ENCODE measurements around the gene KIF18B. TPM values are rescaled to one million over a fixed set of nuclear protein-coding genes. Genes with fewer than 3 reads are reported as not detected.

Gene KIF18B
- total RNA-seq, 3 donors from 2014 or later (not counting 1 experiment from before 2014, with no cell fraction given), result 0.53 to 1.3 (median 1.1) TPM

DNA sequence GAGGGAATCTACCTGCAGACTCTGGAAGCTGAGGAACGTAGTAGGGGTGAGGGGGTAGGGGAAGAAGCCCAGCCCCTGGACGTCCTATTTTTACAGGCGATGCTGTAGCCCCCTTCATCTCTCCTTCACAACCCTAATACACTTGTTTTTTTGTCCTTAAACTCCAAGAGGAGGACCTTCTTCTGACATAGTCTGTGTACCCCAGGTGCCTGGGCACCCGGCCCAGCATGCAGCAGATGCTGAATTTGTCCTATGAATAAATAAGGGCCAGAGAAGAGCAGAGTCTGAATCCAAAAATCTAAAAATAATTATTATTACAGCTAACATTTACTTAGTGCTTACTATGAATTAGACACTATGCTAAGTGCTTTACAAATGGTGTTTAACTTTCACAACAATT lies 5.1 kb downstream of the KIF18B start:
- no peak overlapping the region for H3K27ac ChIP-seq (ENCODE audit: low read length)
- no peaks in the 10 kb centered on the region for H3K9me3 Mint-ChIP-seq
- WGBS (ENCODE audit: insufficient coverage), result 80% methylated on average over 1 of the region's 4 CpGs
- no peaks in the 10 kb centered on the region for H3K36me3 Mint-ChIP-seq
- H3K36me3 ChIP-seq (ENCODE audit: control insufficient read depth, insufficient read depth, low read length), result no peaks in the 10 kb centered on the region
- no peak for DNase-seq
- TF ChIP-seq, protein P1, sequence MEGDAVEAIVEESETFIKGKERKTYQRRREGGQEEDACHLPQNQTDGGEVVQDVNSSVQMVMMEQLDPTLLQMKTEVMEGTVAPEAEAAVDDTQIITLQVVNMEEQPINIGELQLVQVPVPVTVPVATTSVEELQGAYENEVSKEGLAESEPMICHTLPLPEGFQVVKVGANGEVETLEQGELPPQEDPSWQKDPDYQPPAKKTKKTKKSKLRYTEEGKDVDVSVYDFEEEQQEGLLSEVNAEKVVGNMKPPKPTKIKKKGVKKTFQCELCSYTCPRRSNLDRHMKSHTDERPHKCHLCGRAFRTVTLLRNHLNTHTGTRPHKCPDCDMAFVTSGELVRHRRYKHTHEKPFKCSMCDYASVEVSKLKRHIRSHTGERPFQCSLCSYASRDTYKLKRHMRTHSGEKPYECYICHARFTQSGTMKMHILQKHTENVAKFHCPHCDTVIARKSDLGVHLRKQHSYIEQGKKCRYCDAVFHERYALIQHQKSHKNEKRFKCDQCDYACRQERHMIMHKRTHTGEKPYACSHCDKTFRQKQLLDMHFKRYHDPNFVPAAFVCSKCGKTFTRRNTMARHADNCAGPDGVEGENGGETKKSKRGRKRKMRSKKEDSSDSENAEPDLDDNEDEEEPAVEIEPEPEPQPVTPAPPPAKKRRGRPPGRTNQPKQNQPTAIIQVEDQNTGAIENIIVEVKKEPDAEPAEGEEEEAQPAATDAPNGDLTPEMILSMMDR (IDR thresholded peaks at IDR 0.05), result no peak
- H3K4me1 Mint-ChIP-seq, result peaks cover 0 to under 1% of the 10 kb centered on the region in 2 donors
- H3K27me3 ChIP-seq (ENCODE audit: control insufficient read depth, insufficient read depth, low read length), result peaks cover 2% of the 10 kb centered on the region
- H3K4me3 ChIP-seq (ENCODE audit: low read length), result no peak overlapping the region
- intact Hi-C loops (cut with micrococcal nuclease), result no loop called here
- no peaks in the 10 kb centered on the region for H3K9me3 ChIP-seq (ENCODE audit: control insufficient read depth, insufficient read depth, low read length)
- H3K27ac Mint-ChIP-seq, result no peak overlapping the region
- no peak overlapping the region for H3K4me3 Mint-ChIP-seq
- no peak for ATAC-seq
- no peaks in the 10 kb centered on the region for H3K27me3 Mint-ChIP-seq (ENCODE audit: low read depth in 2 of 2)
- peaks cover 12% of the 10 kb centered on the region for H3K4me1 ChIP-seq (ENCODE audit: control insufficient read depth, insufficient read depth, low read length)

DNA sequence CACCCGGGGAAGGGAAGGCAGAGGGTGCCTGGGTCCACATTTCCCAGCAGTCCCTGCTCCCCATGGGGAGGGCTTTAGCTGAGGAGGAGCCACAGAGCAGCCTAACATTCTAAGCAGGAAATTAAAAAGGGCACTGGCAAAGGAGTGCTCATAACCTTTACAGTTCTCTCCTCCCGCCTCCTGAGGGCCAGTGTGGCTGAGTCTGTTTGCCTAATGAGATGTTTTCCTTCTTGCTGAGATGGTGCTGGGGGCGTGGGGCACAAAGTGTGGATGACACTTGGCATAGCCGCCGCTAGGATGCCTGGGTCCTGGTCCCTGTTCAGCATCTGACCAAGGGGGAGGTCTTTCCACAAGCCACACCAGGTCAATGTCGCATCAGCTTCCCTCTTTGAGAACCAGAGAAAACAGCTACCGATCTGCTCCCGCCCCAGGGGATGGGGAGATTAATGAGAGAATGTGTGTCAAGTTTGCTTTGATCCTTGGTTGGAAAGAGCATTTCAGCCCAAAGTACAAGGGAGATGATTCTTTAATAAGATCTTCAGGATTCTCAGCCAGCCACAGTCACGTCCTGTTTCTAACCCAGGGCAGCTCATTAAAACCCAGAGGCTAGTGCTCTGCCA lies 5.8 kb downstream of the KIF18B start:
- Mint-ChIP-seq H3K4me1 (no peaks in the 10 kb centered on the region), H3K27ac (no peak overlapping the region), H3K36me3 (no peaks in the 10 kb centered on the region), H3K27me3 (ENCODE audit: low read depth in 2 of 2) (no peaks in the 10 kb centered on the region), H3K9me3 (no peaks in the 10 kb centered on the region), H3K4me3 (no peak overlapping the region)
- H3K36me3 ChIP-seq (ENCODE audit: control insufficient read depth, insufficient read depth, low read length), result no peaks in the 10 kb centered on the region
- no peaks in the 10 kb centered on the region for H3K27me3 ChIP-seq (ENCODE audit: control insufficient read depth, insufficient read depth, low read length)
- TF ChIP-seq, protein P1 (IDR thresholded peaks at IDR 0.05), result no peak
- no peak overlapping the region for H3K27ac ChIP-seq (ENCODE audit: low read length)
- no peak for DNase-seq
- no peak for ATAC-seq
- no peak overlapping the region for H3K4me3 ChIP-seq (ENCODE audit: low read length)
- peaks cover 6% of the 10 kb centered on the region for H3K4me1 ChIP-seq (ENCODE audit: control insufficient read depth, insufficient read depth, low read length)
- H3K9me3 ChIP-seq (ENCODE audit: control insufficient read depth, insufficient read depth, low read length), result no peaks in the 10 kb centered on the region
- intact Hi-C loops (cut with micrococcal nuclease), result no loop called here
- WGBS (ENCODE audit: insufficient coverage), result 88% methylated on average over 9 of the region's 9 CpGs

DNA sequence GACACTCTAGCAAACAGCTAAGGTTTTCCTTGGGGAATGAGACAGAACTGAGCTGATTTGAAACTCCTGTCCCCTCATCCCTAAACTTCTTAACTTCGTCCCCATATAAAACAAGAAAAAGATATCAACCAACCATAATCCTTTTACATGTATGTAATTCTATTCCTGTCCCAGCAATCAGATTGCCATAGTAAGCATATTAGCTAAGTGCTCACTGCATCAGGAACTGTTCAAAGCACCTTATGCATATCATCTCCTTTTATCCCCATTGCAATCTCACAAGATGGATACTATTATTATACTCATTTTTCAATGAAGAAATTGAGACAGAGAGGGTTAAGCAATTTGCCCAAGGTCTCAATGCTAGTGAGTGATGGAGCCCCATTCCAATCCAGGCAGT lies 6.8 kb downstream of the KIF18B start:
- H3K27me3 Mint-ChIP-seq (ENCODE audit: low read depth in 2 of 2), result no peaks in the 10 kb centered on the region

More for the DNA sequence above, 6.8 kb downstream of the KIF18B start:
- Mint-ChIP-seq H3K4me1 (no peaks in the 10 kb centered on the region), H3K36me3 (no peaks in the 10 kb centered on the region), H3K27ac (no peak overlapping the region), H3K4me3 (no peak overlapping the region), H3K9me3 (no peaks in the 10 kb centered on the region)
- WGBS (ENCODE audit: insufficient coverage), result 100% methylated on average over 1 of the region's 1 CpG
- Histone ChIP-seq H3K36me3 (ENCODE audit: control insufficient read depth, insufficient read depth, low read length) (no peaks in the 10 kb centered on the region), H3K9me3 (ENCODE audit: control insufficient read depth, insufficient read depth, low read length) (no peaks in the 10 kb centered on the region), H3K27me3 (ENCODE audit: control insufficient read depth, insufficient read depth, low read length) (no peaks in the 10 kb centered on the region), H3K27ac (ENCODE audit: low read length) (no peak overlapping the region), H3K4me1 (ENCODE audit: control insufficient read depth, insufficient read depth, low read length) (peaks cover 6% of the 10 kb centered on the region), H3K4me3 (ENCODE audit: low read length) (no peak overlapping the region)
- TF ChIP-seq, protein P1 (IDR thresholded peaks at IDR 0.05), result no peak
- DNase-seq (no peak), ATAC-seq (no peak)
- intact Hi-C loops (cut with micrococcal nuclease), result no loop called here

All from natural killer cell (primary cell).